HEK293 (cell line): ENCODE data around the gene KLK4.

Source experiments
- CTCF ChIA-PET: fragments of 350-600 bp; formaldehyde crosslinking; extraction: SDS; loops from one replicate; lab custom pipeline; 2021; ENCODE audit warnings: antibody characterized with exemption; lab: Yijun Ruan, JAX
- POLR2A ChIA-PET: fragments of 300-600 bp; formaldehyde crosslinking; extraction: SDS; loops from one replicate; lab custom pipeline; 2020; ENCODE audit warnings: antibody characterized with exemption, inconsistent platforms; lab: Yijun Ruan, JAX
- H3K27ac ChIP-seq: fragments of 200-500 bp; sonication (Bioruptor generic); 2 replicates; pipeline ENCODE4 v1.5.1; 2014; ENCODE audit warnings: low read depth, low read length, control low read depth, inconsistent platforms; ENCODE audit errors: extremely low read depth
- H3K36me3 ChIP-seq, 2 experiments: fragments of 200-500 bp in 1 of 2; sonication (Bioruptor generic) in 1 of 2; 1 replicate in 1 of 2; 2 replicates in 1 of 2; pipeline ENCODE4 v1.5.1; 2014 to 2017; ENCODE audit warnings: inconsistent platforms in 2 of 2, low read length in 2 of 2; ENCODE audit not compliant: control insufficient read depth in 2 of 2, insufficient read depth in 1 of 2
- H3K4me1 ChIP-seq: fragments of 200-500 bp; sonication (Bioruptor generic); 2 replicates; pipeline ENCODE4 v1.5.1; 2014; ENCODE audit warnings: mild to moderate bottlenecking, low read length, inconsistent platforms; ENCODE audit not compliant: control insufficient read depth, insufficient read depth
- H3K4me3 ChIP-seq: 2 replicates; pipeline ENCODE4 v1.5.1; 2011; ENCODE audit warnings: low read depth, mild to moderate bottlenecking, control low read depth, low read length, moderate library complexity
- H3K9me3 ChIP-seq: fragments of 200-500 bp; sonication (Bioruptor generic); 2 replicates; pipeline ENCODE4 v1.5.1; 2014; ENCODE audit warnings: low read depth, low read length, inconsistent platforms; ENCODE audit not compliant: control insufficient read depth, insufficient read depth
- BCL11B ChIP-seq: fragments of 450-650 bp; formaldehyde crosslinking; IDR thresholded peaks from 2 replicates; pipeline ENCODE4 v1.5.1; 2016; ENCODE audit warnings: low read depth, missing biosample characterization, missing genetic modification characterization
- GLIS1 ChIP-seq: fragments of 450-650 bp; formaldehyde crosslinking; IDR thresholded peaks from 2 replicates; pipeline ENCODE4 v1.5.1; 2016; ENCODE audit warnings: missing biosample characterization, missing genetic modification characterization
- GLIS2 ChIP-seq: fragments of 450-650 bp; formaldehyde crosslinking; IDR thresholded peaks from 2 replicates; pipeline ENCODE4 v1.5.1; 2016; ENCODE audit warnings: missing biosample characterization, missing genetic modification characterization
- KLF1 ChIP-seq: fragments of 450-650 bp; formaldehyde crosslinking; IDR thresholded peaks from 2 replicates; pipeline ENCODE4 v1.5.1; 2016; ENCODE audit warnings: missing biosample characterization, missing genetic modification characterization
- KLF9 ChIP-seq: fragments of 450-650 bp; formaldehyde crosslinking; IDR thresholded peaks from 2 replicates; pipeline ENCODE4 v1.5.1; 2016; ENCODE audit warnings: missing biosample characterization, missing genetic modification characterization, low read depth
- MEIS1 ChIP-seq: sonication (generic); formaldehyde crosslinking; IDR thresholded peaks from 2 replicates; pipeline ENCODE4 v1.8.1; 2022; ENCODE audit warnings: missing genetic modification reagents, mild to moderate bottlenecking, borderline replicate concordance
- SETDB1 ChIP-seq: IDR thresholded peaks from one replicate; pipeline ENCODE4 v1.6.1; 2017; ENCODE audit warnings: mild to moderate bottlenecking, low read length, moderate library complexity, mixed read lengths; ENCODE audit not compliant: insufficient read length
- SP2 ChIP-seq: fragments of 450-650 bp; formaldehyde crosslinking; IDR thresholded peaks from 2 replicates; pipeline ENCODE4 v1.5.1; 2016; ENCODE audit warnings: missing biosample characterization, missing genetic modification characterization
- SP3 ChIP-seq: fragments of 450-650 bp; formaldehyde crosslinking; IDR thresholded peaks from 2 replicates; pipeline ENCODE4 v1.5.1; 2016; ENCODE audit warnings: missing biosample characterization, missing genetic modification characterization
- ZBTB17 ChIP-seq: fragments of 450-650 bp; formaldehyde crosslinking; IDR thresholded peaks from 2 replicates; pipeline ENCODE4 v1.5.1; 2016; ENCODE audit warnings: missing biosample characterization, missing genetic modification characterization
- ZBTB48 ChIP-seq: fragments of 450-650 bp; formaldehyde crosslinking; IDR thresholded peaks from 2 replicates; pipeline ENCODE4 v1.5.1; 2016; ENCODE audit warnings: missing biosample characterization, missing genetic modification characterization
- ZNF121 ChIP-seq: fragments of 450-650 bp; formaldehyde crosslinking; IDR thresholded peaks from 2 replicates; pipeline ENCODE4 v1.5.1; 2016; ENCODE audit warnings: missing biosample characterization, missing genetic modification characterization
- ZNF211 ChIP-seq: fragments of 450-650 bp; formaldehyde crosslinking; IDR thresholded peaks from 2 replicates; pipeline ENCODE4 v1.5.1; 2016; ENCODE audit warnings: low read depth, missing biosample characterization, missing genetic modification characterization
- ZNF266 ChIP-seq: fragments of 450-650 bp; formaldehyde crosslinking; IDR thresholded peaks from 2 replicates; pipeline ENCODE4 v1.5.1; 2016; ENCODE audit warnings: missing biosample characterization, missing genetic modification characterization, low read depth
- ZNF366 ChIP-seq: fragments of 450-650 bp; formaldehyde crosslinking; conservative IDR thresholded peaks from 2 replicates; pipeline ENCODE4 v1.5.1; 2016; ENCODE audit warnings: missing biosample characterization, missing genetic modification characterization
- ZNF514 ChIP-seq: fragments of 450-650 bp; formaldehyde crosslinking; IDR thresholded peaks from 2 replicates; pipeline ENCODE4 v1.5.1; 2016; ENCODE audit warnings: missing biosample characterization, missing genetic modification characterization
- ZNF530 ChIP-seq: fragments of 450-650 bp; formaldehyde crosslinking; IDR thresholded peaks from 2 replicates; pipeline ENCODE4 v1.5.1; 2016; ENCODE audit warnings: low read depth, missing biosample characterization, missing genetic modification characterization
- ZNF585B ChIP-seq: fragments of 450-650 bp; formaldehyde crosslinking; IDR thresholded peaks from 2 replicates; pipeline ENCODE4 v1.5.1; 2016; ENCODE audit warnings: missing biosample characterization, missing genetic modification characterization
- ZNF600 ChIP-seq: fragments of 450-650 bp; formaldehyde crosslinking; IDR thresholded peaks from 2 replicates; pipeline ENCODE4 v1.5.1; 2016; ENCODE audit warnings: missing biosample characterization, missing genetic modification characterization
- ZNF621 ChIP-seq: fragments of 450-650 bp; formaldehyde crosslinking; IDR thresholded peaks from 2 replicates; pipeline ENCODE4 v1.5.1; 2017; ENCODE audit warnings: missing biosample characterization, missing genetic modification characterization
- ZNF776 ChIP-seq: fragments of 450-650 bp; formaldehyde crosslinking; IDR thresholded peaks from 2 replicates; pipeline ENCODE4 v1.5.0; 2017; ENCODE audit warnings: missing biosample characterization, missing genetic modification characterization, borderline replicate concordance
- TF ChIP-seq, protein P1 (sequence below): fragments of 450-650 bp; formaldehyde crosslinking; IDR thresholded peaks from 2 replicates; pipeline ENCODE4 v1.5.1; 2017; ENCODE audit warnings: missing biosample characterization, missing genetic modification characterization
- TF ChIP-seq, protein P2 (sequence below): fragments of 450-650 bp; formaldehyde crosslinking; IDR thresholded peaks from 2 replicates; pipeline ENCODE4 v1.5.1; 2016; ENCODE audit warnings: missing biosample characterization, missing genetic modification characterization
- TF ChIP-seq, protein P3 (sequence below): fragments of 450-650 bp; IDR thresholded peaks from 2 replicates; pipeline ENCODE4 v1.5.1; 2018; ENCODE audit warnings: missing biosample characterization, mild to moderate bottlenecking, missing genetic modification characterization

KLK4 gene

DNA sequence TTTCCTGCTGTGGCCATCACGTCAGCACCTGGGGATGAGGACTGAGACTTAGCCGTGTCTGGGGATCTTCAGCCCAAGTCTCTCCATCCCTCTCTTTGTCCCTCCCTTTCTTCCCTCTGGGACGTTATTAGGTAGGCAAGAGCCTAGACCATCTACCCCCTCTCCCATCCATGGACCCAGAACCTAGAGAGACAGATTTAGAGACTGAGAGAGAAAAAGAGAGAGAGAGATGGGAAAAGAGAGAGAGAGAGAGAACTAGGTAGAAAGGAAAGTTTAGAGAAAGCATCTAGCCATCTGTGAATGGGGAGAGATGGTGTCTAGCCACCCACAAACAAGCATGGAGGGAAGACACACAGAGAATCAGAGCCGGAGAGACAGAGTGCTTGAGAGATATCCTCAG is 473 bp downstream of the KLK4 start (continued):
- peak; percentile 62 for TF ChIP-seq ZNF366 (tag by site-specific recombination)
- no peak for TF ChIP-seq ZNF121 (tag by site-specific recombination)
- TF ChIP-seq SETDB1: no peak
- no peak for TF ChIP-seq ZNF585B (tag by site-specific recombination)
- TF ChIP-seq ZNF621: no peak
- no peak for TF ChIP-seq ZNF211 (tag by site-specific recombination)
- TF ChIP-seq ZNF266 (tag by site-specific recombination): no peak
- TF ChIP-seq ZBTB17 (tag by site-specific recombination): no peak
- TF ChIP-seq, protein P1, sequence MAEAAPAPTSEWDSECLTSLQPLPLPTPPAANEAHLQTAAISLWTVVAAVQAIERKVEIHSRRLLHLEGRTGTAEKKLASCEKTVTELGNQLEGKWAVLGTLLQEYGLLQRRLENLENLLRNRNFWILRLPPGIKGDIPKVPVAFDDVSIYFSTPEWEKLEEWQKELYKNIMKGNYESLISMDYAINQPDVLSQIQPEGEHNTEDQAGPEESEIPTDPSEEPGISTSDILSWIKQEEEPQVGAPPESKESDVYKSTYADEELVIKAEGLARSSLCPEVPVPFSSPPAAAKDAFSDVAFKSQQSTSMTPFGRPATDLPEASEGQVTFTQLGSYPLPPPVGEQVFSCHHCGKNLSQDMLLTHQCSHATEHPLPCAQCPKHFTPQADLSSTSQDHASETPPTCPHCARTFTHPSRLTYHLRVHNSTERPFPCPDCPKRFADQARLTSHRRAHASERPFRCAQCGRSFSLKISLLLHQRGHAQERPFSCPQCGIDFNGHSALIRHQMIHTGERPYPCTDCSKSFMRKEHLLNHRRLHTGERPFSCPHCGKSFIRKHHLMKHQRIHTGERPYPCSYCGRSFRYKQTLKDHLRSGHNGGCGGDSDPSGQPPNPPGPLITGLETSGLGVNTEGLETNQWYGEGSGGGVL (tag by site-specific recombination): no peak
- TF ChIP-seq, protein P2, sequence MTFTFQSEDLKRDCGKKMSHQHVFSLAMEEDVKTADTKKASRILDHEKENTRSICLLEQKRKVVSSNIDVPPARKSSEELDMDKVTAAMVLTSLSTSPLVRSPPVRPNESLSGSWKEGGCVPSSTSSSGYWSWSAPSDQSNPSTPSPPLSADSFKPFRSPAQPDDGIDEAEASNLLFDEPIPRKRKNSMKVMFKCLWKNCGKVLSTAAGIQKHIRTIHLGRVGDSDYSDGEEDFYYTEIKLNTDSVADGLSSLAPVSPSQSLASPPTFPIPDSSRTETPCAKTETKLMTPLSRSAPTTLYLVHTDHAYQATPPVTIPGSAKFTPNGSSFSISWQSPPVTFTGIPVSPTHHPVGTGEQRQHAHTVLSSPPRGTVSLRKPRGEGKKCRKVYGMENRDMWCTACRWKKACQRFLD: no peak
- TF ChIP-seq ZNF514: no peak
- TF ChIP-seq KLF1 (tag by site-specific recombination): no peak
- TF ChIP-seq MEIS1 (CRISPR knock-in tag): no peak

DNA sequence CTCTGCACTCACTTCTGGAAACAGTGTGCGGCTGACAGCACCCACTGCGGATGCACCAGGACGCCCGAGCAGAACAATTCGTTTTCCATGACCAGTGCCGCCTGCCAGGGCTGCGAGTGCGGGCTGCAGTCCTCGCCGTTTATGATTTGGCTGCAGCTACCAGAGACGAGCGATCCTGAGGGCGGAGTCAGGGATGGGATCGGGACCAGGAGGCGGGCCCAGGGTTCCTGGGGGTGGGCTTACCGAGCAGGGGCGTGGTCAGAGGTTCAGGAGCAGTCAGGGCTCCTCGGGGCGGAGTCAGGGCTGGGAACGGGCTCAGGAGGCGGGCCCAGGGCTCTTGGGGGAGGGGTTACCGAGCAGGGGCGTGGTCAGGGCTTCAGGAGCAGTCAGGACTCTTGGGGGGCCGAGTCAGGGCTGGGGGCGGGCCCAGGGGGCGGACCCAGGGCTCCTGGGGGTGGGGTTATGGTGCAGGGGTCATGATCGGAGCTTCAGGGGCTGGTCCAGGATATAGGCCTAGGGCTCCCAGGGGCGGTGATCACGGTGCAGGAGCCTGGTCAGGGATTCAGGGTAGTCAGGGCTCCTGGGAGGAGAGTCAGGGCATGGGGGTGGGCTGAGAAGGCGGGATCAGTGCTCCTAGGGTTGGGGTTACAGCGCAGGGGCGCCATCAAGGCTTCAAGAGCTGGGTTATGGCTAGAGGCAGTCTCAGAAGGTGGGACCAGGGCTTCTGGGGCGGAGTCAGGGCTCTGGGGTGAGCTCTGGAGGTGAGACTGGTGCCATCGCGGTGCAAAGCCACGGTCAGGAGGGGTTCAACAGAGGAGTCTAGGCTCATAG is 1.7 kb downstream of the KLK4 start:
- peaks cover 3% of the 10 kb centered on the region for H3K4me1 ChIP-seq
- peak overlapping the region; percentile 18 for H3K4me3 ChIP-seq
- no peaks in the 10 kb centered on the region for H3K36me3 ChIP-seq
- no peaks in the 10 kb centered on the region for H3K9me3 ChIP-seq
- no peak overlapping the region for H3K27ac ChIP-seq
- POLR2A ChIA-PET: interaction anchor here (0.9 to 1.6 kb wide), 3 partner anchors 13 to 113 kb away, joined by 3 to 9 read pairs (median 3); no protein-coding TSS in a partner anchor
- TF ChIP-seq, protein P3, sequence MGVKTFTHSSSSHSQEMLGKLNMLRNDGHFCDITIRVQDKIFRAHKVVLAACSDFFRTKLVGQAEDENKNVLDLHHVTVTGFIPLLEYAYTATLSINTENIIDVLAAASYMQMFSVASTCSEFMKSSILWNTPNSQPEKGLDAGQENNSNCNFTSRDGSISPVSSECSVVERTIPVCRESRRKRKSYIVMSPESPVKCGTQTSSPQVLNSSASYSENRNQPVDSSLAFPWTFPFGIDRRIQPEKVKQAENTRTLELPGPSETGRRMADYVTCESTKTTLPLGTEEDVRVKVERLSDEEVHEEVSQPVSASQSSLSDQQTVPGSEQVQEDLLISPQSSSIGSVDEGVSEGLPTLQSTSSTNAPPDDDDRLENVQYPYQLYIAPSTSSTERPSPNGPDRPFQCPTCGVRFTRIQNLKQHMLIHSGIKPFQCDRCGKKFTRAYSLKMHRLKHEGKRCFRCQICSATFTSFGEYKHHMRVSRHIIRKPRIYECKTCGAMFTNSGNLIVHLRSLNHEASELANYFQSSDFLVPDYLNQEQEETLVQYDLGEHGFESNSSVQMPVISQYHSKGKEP (tag by site-specific recombination): 0 out of 2 replicates have a peak, but pooled peaks have one; percentile 42
- TF ChIP-seq ZBTB48 (peak; percentile 51; the same call in 1 of the 2 replicates), ZNF530 (tag by site-specific recombination) (no peak), GLIS2 (tag by site-specific recombination) (0 out of 2 replicates have a peak, but pooled peaks have one; percentile 23), GLIS1 (tag by site-specific recombination) (0 out of 2 replicates have a peak, but pooled peaks have one; percentile 17), SP3 (tag by site-specific recombination) (peak; percentile 80), KLF1 (tag by site-specific recombination) (0 out of 2 replicates have a peak, but pooled peaks have one; percentile 6), SP2 (tag by site-specific recombination) (peak; percentile 76), KLF9 (tag by site-specific recombination) (peak; percentile 43), BCL11B (tag by site-specific recombination) (no peak), ZBTB17 (tag by site-specific recombination) (peak; percentile 92), ZNF600 (0 out of 2 replicates have a peak, but pooled peaks have one; percentile 30), ZNF776 (tag by site-specific recombination) (no peak)
- CTCF ChIA-PET: interaction anchor here (0.8 to 5.9 kb wide), 5 partner anchors 12 to 372 kb away, joined by 3 to 50 read pairs (median 3); no protein-coding TSS in a partner anchor
